ENCODE results near the gene DOCK3.

GRCh38 chr3:51139616-51140015, 464.9 kb downstream of the DOCK3 start:
- TF ChIP-seq POLR2A (IDR thresholded peaks at IDR 0.05; ENCODE audit: low read depth, low read length) (no peak), TAF1 (IDR thresholded peaks at IDR 0.05; ENCODE audit: low read depth, low read length) (no peak), POLR2AphosphoS5 (IDR thresholded peaks at IDR 0.05; ENCODE audit: low read depth, low read length) (no peak), PAX5 (IDR thresholded peaks at IDR 0.05; ENCODE audit: insufficient read depth, low read length, severe bottlenecking) (no peak)

Data from GM12891 (cell line).